GM18907 (cell line): ENCODE results near the gene EXD2.
"Not testable (repeated sequence)": the region's sequence is repeated elsewhere in the genome, so short reads cannot be mapped to it uniquely, and the experiment has no call there.

ENCODE experiments used
- ATAC-seq: cut with Tn5 transposase; IDR thresholded peaks from one replicate; pipeline ENCODE4 v1.9.1; 2021; ENCODE audit warnings: mild to moderate bottlenecking, moderate library complexity; ENCODE audit not compliant: unreplicated experiment

The EXD2 gene

DNA sequence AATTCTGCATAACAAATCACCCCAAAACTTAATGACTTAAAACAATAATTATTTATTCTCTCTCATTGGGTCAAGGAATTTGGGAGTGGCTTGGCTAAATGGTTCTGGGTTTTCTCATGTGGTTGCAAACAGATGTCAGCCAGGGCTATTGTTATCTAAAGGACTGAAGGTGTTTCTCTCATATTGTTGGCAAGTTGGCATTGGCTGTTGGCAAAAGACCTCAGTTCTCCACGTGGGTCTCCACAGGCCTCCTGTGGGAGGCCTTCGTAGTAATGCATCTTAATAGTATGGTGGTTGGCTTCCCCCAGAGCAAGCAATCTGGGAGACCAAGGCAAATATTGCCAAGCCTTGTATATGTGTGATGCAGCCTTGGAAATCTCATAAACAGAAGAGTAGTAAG is 83.0 kb downstream of the EXD2 start:
- no peak for ATAC-seq

DNA sequence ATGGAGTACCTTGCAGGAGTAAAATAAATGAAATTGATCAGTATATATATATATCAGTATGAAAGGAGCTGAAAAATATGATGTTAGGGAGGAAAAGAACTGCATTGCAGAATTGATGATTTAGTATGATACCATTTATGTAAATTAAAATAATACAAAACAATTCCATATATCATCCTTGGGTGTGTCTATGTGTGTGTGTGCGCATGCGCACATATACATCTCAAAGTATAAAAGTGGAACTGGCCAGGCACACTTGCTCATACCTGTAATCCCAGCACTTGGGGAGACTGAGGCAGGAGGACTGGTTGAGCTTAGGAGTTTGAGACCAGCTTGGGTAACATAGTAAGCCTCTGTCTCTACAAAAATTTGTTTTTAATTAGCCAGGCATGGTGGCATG is 84.0 kb downstream of the EXD2 start:
- no peak for ATAC-seq

DNA sequence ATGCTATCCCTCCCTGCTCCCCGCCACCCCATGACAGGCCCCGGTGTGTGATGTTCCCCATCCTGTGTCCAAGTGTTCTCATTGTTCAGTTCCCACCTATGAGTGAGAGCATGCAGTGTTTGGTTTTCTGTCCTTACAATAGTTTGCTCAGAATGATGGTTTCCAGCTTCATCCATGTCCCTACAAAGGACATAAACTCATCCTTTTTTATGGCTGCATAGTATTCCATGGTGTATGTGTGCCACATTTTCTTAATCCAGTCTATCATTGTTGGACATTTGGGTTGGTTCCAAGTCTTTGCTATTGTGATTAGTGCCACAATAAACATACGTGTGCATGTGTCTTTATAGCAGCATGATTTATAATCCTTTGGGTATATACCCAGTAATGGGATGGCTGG is 86.1 kb downstream of the EXD2 start:
- ATAC-seq = not testable (repeated sequence)

GRCh38 chr14:69280746-69281291 is 89.5 kb downstream of the EXD2 start:
- no peak for ATAC-seq

GRCh38 chr14:69281450-69282169 is 90.3 kb downstream of the EXD2 start:
- no peak for ATAC-seq

DNA sequence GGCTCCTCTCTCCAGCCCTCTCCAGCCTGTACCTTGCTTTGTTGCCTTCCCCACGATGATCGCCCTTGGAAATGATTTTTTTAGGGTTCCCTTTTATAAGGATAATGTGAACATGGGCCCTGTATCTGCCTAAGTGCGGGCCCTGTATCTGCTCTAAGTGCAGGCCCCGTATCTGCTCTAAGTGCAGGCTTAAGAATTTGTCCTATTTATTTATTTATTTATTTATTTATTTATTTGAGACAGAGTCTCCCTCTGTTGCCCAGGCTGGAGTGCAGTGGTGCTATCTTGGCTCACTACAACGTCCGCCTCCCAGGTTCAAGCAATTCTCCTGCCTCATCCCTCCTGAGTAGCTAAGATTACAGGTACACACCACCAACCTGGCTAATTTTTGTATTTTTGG is 91.2 kb downstream of the EXD2 start:
- no peak for ATAC-seq

- ATAC-seq = no peak
These were observed 92.9 kb downstream of the EXD2 start for GRCh38 chr14:69284170-69284569.

DNA sequence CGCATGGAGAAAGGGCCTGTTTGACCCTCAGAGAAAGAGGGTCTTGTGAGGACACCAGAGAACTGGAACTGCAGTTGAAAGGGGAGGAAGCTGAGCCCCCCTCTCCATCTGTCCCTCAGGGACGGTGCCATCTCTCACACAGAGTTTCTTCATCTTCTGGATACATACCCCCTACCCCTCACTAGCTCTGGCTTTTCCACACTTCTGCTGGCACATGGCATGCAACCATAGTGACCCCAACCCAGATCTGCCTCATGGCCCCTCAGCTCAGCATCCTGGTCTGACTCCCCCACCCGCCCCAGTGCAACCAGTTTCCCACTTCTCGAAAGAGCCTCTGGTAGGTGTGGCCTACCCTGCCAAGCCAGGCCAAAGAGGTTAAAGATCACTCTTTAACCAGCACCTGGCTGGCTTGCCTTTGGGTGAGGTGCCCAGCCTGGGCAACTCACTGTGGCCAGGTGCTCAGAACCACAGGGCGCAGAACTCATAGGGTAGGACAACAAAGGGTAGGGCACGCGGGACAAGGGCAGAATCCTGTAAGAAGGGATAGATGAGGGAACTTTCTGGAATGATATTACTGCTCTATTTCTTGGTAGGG is 94.5 kb downstream of the EXD2 start:
- no peak for ATAC-seq

DNA sequence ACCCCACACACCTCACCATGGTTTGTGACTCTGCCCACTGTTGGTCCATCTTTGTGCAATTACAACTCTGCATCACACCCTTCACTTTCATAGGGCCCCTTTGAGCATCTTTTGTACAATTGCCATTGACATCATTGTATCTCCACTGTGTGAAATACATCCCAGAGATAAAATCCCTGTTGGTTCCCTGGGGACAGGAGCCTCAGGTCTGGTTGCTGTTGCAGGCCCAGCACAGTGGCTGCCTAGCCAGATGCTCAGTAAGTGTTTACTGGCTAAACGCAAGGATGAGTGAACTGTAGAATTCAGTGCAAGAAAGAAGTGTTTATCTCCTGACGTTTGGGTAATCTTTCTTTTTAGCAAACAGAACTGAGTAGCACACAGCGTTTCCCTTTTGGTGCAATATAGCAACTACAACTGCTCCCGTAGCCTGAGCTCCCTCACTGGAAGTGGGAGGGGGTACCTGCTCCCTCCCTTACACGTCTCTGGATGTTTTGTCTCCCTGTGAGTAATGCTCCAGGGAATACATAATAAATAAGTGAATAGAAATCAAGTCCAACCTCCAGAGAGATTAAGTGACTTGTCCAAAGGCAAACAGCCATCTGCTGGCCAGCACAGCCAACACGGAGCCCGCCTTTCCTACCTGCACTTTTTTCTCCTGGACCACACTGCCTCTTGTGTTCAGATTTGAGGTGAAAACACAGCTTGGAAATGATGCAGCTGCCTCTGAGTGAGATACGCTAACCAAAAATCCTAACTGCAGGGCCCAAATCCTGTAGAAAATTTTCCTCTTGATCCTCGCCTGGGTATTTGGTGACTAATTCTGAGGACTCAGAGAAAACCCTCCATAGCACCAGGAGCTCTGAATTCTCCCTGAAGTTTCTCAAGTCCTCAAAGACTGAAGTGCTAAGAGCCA is 96.1 kb downstream of the EXD2 start:
- ATAC-seq = no peak

DNA sequence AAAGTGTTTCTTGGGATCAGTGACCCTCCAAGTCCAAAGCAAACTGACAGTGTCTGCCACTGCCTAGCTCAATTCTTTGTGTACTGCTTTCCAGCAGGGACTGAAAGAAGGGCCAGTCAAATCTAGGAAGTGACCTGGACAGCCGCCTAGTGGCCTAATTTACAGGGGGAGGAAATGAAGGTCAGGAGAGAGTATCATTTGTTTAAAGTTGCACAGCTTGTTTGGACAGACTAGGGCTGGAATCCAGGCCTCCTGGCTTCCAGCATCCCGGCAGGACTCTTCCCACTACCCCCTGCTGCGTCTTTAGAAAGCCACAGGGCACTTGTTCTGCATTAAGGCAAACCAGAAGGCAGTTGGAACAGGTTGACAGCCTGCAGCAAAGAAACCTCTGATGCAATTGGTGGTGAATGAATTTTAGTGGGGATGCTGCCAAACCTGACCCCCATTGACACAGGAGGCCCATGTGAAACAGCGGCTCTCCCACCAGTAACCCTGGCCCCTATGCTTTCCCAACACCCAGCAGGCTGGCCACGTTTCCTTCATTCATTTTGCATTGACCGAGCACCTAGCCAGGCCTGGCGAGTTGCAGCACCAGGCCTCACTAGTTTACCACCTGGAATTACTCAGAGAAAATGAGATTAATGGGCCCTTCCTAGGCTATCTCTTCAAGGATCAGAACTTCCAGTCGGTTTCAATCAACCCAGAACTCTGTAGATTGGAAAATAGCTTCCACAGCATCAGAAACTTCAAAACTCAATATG is 96.9 kb downstream of the EXD2 start:
- no peak for ATAC-seq

GRCh38 chr14:69288956-69289705 is 97.8 kb downstream of the EXD2 start:
- no peak for ATAC-seq

GRCh38 chr14:69289811-69290520 is 98.7 kb downstream of the EXD2 start:
- ATAC-seq = no peak

- not testable (repeated sequence) for ATAC-seq
These were observed 99.6 kb downstream of the EXD2 start for GRCh38 chr14:69290881-69291280.

DNA sequence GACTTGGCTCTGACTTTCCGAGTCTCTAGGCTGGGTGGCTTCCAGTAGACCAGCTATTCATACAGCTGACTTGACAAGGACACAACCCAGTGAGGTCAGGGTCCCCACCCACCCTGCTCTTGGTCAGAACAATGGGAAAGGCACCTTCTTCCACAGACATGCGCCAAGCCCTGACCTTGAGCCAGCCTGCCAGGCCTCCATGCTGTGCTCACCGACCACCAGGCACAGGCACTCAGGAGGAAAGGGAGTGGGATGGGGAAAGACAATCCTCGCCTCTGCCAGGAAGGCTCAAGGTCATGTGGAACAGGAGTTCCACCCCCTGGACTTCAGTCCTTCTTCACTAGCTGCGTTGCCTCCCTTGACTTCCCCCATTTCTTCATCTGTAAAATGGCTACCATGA is 100.1 kb downstream of the EXD2 start:
- ATAC-seq = no peak

GRCh38 chr14:69291891-69292561 is 100.7 kb downstream of the EXD2 start:
- no peak for ATAC-seq
